Skeletal muscle tissue (tissue), 5 donors: Measurements from ENCODE around the gene NRP1. TPM values are rescaled to one million over a fixed set of nuclear protein-coding genes. Genes with fewer than 3 reads are reported as not detected.
A peak's percentile ranks its signal among the peaks of the same experiment; 100 is the strongest.

Experiments used
- H3K27ac ChIP-seq: one replicate; pipeline ENCODE4 v1.7.0; 2013; ENCODE audit warnings: mild to moderate bottlenecking, low read depth, low read length, inconsistent platforms
- H3K27me3 ChIP-seq, 3 donors: one replicate each; pipeline ENCODE4 v1.7.0; 2013; ENCODE audit warnings: low read length in 3 of 3; ENCODE audit not compliant: control insufficient read depth in 3 of 3, insufficient read depth in 3 of 3
- H3K36me3 ChIP-seq, 3 donors: one replicate each; pipeline ENCODE4 v1.7.0; 2013; ENCODE audit warnings: low read length in 3 of 3; ENCODE audit not compliant: control insufficient read depth in 3 of 3, insufficient read depth in 3 of 3
- H3K4me1 ChIP-seq, 3 donors: one replicate each; pipeline ENCODE4 v1.7.0; 2013; ENCODE audit warnings: low read length in 3 of 3, mild to moderate bottlenecking in 3 of 3; ENCODE audit not compliant: control insufficient read depth in 3 of 3, insufficient read depth in 3 of 3
- H3K4me3 ChIP-seq, 3 donors: one replicate each; pipeline ENCODE4 v1.7.0; 2013; ENCODE audit warnings: low read length in 3 of 3
- H3K9ac ChIP-seq, 3 donors: one replicate each; pipeline ENCODE4 v1.7.0; 2013; ENCODE audit warnings: low read length in 3 of 3, mild to moderate bottlenecking in 3 of 3, moderate library complexity in 2 of 3, low read depth in 1 of 3
- H3K9me3 ChIP-seq, 3 donors: one replicate each; pipeline ENCODE4 v1.7.0; 2013; ENCODE audit warnings: low read length in 3 of 3; ENCODE audit not compliant: control insufficient read depth in 3 of 3
- small RNA-seq: library from RNA; depleted of rRNA; stranded (forward); fragments of <200 nt; gene quantifications from one replicate; pipeline ENCODE3, GENCODE V24; 2014
- total RNA-seq: library from RNA; depleted of rRNA; stranded (reverse); fragments of >200 nt; gene quantifications from one replicate; pipeline ENCODE4 v1.2.3, GENCODE V29; 2014
- donor health status: Osteomylitis.

The NRP1 gene
- total RNA-seq, 1 donor from 2014 or later = 120 TPM

- Histone ChIP-seq H3K4me3 (no peak overlapping the region), H3K4me1 (peaks cover 0 to 5% (median 0%) of the 10 kb centered on the region in 3 donors), H3K27ac (no peak overlapping the region), H3K9ac (no peak overlapping the region), H3K36me3 (no peaks in the 10 kb centered on the region), H3K27me3 (no peaks in the 10 kb centered on the region), H3K9me3 (no peaks in the 10 kb centered on the region)
Measured at GRCh38 chr10:33132626-33133025, 201.8 kb downstream of the NRP1 start.

DNA sequence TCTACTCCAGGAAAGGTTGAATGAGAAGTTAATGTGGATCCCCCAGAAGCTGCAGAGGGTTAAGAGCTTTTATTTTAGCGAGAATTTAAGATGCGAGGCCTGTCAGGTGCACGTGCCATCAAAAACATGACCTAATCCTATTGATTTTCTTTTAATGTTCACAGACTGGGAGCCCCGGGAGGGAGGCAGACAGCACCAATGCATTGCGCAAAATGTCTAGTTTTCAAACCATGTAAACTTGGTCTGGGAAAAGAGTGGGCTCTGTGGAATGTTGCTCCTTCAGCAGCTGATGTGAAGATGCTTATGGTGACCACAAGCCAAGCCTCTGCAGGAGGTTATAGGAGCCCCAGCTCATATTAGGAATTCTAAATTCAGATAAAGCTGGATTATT is 204.5 kb downstream of the NRP1 start:
- peaks cover 5 to 12% (median 7%) of the 10 kb centered on the region in 3 donors for H3K4me1 ChIP-seq

GRCh38 chr10:33129141-33129995 is 205.1 kb downstream of the NRP1 start:
- no peak overlapping the region for H3K9ac ChIP-seq
- peak overlapping the region; percentile 68 for H3K27ac ChIP-seq
- H3K4me1 ChIP-seq = peaks cover 5 to 12% (median 9%) of the 10 kb centered on the region in 3 donors

More for the DNA sequence above, 204.5 kb downstream of the NRP1 start:
- Histone ChIP-seq H3K36me3 (no peaks in the 10 kb centered on the region), H3K9me3 (no peaks in the 10 kb centered on the region), H3K4me3 (no peak overlapping the region), H3K27ac (peak overlapping the region; percentile 68), H3K9ac (no peak overlapping the region), H3K27me3 (no peaks in the 10 kb centered on the region)

GRCh38 chr10:33127622-33128021 is 206.8 kb downstream of the NRP1 start:
- Histone ChIP-seq H3K4me1 (peaks cover 5 to 12% (median 9%) of the 10 kb centered on the region in 3 donors), H3K9ac (no peak overlapping the region), H3K27ac (no peak overlapping the region)

More at GRCh38 chr10:33129141-33129995, 205.1 kb downstream of the NRP1 start:
- Histone ChIP-seq H3K36me3 (no peaks in the 10 kb centered on the region), H3K4me3 (peak overlapping the region in 1 of 3 donors; percentile 23), H3K27me3 (no peaks in the 10 kb centered on the region), H3K9me3 (no peaks in the 10 kb centered on the region)

More at GRCh38 chr10:33127622-33128021, 206.8 kb downstream of the NRP1 start:
- Histone ChIP-seq H3K36me3 (no peaks in the 10 kb centered on the region), H3K27me3 (no peaks in the 10 kb centered on the region), H3K4me3 (no peak overlapping the region), H3K9me3 (no peaks in the 10 kb centered on the region)

Small RNAs within 50 kb of the gene (small RNA-seq; reads per million reads assigned to genes)
- not detected for gene AL353600.1
- not detected for gene RN7SL398P
